ENCODE results near the gene GBP2.

- TF ChIP-seq PAX5 (IDR thresholded peaks at IDR 0.05; ENCODE audit: insufficient read depth, low read length, severe bottlenecking) (no peak), POLR2A (IDR thresholded peaks at IDR 0.05; ENCODE audit: low read depth, low read length) (no peak)
Measured at GRCh38 chr1:89133747-89134146, 7.8 kb upstream of the GBP2 start.

All from GM12891 (cell line).